Fibroblast of villous mesenchyme (primary cell): ENCODE results near the gene CNIH2. TPM values are rescaled to one million over a fixed set of nuclear protein-coding genes. Genes with fewer than 3 reads are reported as not detected.
A peak's percentile ranks its signal among the peaks of the same experiment; 100 is the strongest.

Source experiments
- DNase-seq: peaks from one replicate; pipeline ENCODE4 v3.0.0-alpha.2; 2010; ENCODE audit warnings: low read depth
- H3K4me3 ChIP-seq: 2 replicates; pipeline ENCODE4 v1.5.1; 2011; ENCODE audit warnings: low read depth, mild to moderate bottlenecking, low read length
- total RNA-seq: library from RNA; depleted of rRNA; stranded (reverse); fragments of >200 nt; gene quantifications from 2 replicates; pipeline ENCODE4 v1.2.3, GENCODE V29; 2012
- TF ChIP-seq, protein P1 (sequence below): IDR thresholded peaks from 2 replicates; pipeline ENCODE4 v1.5.1; 2012; ENCODE audit warnings: low read depth, mild to moderate bottlenecking, low read length; ENCODE audit not compliant: insufficient read depth

The CNIH2 gene
- total RNA-seq, 1 donor: 0.43 TPM

DNA sequence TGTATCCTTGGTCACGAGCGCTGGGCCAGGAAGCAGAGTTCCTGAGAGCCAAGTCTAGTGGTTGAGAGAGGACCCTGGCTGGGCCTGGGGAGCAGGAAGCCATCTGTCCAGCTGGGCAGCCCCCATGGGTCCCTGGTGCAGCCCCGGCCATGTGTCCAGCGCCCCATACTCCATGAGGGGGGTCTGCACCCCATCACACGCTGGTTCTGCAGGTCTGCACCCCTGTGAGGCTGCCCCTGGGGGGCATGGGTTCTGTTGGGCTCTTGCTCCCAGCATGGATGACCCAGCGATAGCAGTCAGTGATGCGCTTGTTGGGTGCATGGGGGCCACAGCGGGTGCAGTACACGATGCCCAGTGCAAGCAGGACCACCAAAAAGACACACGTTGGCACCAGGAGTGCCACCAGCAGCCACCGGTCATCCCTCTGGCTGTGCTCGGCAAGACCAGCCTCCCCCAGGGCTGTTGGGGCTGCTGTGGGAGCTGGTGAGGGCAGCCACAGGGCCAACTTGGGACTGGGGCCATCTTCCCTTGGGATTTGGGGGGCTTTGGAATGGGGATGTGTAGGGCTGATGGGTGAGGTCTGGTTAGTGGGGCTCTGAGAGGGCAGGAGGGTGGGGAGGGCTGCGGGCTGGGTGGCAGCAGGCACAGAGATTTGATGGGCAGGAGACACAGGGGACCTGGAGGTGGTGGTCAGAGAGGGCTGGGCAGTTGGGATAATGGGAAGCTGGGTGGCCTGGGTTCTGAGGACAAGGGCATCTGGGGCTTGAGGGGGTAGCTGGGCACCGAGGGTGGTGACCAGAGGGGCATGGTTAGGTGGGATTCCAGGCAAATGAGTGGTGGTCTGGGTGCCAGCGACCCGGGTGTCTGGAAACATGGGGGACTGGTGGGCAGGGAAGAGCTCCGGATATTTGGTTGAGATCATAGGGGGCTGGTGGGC is 36.9 kb downstream of the CNIH2 start:
- TF ChIP-seq, protein P1, sequence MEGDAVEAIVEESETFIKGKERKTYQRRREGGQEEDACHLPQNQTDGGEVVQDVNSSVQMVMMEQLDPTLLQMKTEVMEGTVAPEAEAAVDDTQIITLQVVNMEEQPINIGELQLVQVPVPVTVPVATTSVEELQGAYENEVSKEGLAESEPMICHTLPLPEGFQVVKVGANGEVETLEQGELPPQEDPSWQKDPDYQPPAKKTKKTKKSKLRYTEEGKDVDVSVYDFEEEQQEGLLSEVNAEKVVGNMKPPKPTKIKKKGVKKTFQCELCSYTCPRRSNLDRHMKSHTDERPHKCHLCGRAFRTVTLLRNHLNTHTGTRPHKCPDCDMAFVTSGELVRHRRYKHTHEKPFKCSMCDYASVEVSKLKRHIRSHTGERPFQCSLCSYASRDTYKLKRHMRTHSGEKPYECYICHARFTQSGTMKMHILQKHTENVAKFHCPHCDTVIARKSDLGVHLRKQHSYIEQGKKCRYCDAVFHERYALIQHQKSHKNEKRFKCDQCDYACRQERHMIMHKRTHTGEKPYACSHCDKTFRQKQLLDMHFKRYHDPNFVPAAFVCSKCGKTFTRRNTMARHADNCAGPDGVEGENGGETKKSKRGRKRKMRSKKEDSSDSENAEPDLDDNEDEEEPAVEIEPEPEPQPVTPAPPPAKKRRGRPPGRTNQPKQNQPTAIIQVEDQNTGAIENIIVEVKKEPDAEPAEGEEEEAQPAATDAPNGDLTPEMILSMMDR: no peak
- DNase-seq: peak; percentile 37
- H3K4me3 ChIP-seq: peak overlapping the region; percentile 91

GRCh38 chr11:66315498-66315885 is 37.5 kb downstream of the CNIH2 start:
- H3K4me3 ChIP-seq: peak overlapping the region; percentile 91
- peak; percentile 40 for DNase-seq
- TF ChIP-seq, protein P1: no peak

DNA sequence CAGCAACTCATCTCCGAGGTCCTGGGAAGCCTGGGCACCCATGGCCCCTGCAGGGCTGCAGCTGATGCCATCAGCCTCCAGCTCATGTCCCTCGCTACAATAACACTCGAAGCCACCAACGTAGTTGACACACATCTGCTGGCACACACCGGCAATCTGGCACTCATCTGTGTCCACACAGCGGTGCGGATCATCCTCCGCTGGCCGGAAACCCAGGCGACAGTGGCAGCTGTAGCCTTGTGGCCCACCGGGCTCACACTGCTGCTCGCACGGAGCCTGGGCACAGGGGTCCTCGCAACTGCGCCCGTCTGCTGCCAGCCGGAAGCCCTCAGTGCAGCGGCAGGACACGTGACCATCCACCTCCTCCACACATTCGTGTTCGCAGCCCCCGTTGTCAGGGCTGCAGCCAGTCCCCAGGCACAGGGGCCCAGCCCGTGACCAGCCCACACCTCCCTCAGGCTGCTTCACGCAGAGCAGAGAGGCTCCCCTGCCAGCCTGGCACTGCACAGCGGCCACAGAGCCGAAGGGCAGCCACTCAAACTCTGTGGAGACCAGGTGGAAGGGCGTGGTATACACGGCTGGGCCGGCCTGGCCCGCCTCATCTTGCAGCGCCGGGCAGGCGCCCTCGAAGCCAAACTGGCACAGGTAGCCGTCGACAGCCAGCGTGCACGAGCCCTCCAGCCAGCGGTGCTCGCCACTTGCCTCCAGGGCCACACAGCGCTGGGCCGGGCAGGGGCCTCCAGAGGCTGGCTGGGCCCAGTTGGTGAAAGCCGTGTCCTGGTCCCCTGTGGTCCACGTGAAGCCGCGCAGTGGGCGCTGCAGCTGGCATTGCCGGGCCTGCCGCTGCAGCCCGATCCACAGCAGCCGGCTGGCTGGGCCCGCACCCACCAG is 38.2 kb downstream of the CNIH2 start:
- TF ChIP-seq, protein P1: no peak
- DNase-seq: peak; percentile 44
- peak overlapping the region; percentile 91 for H3K4me3 ChIP-seq

DNA sequence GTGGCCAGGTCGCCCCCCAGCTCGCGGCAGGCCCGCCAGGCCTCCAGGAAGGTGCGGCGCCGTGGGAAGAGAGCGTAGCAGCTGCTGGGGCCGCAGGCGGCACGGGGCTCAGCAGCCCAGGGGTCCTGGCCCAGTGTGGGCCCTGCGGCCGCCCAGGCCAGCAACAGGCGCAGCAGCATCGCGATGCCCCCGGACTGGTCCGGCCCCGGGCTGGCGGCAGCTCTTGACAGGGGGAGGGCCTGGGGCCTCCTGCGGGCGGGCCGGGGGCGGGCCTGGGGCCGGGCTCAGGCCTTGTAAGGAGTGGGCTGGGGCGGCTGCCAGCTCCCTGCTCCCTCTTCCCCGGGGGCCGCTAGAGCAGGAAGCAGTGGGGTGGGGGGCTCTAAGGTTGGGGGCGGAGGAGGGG is 38.9 kb downstream of the CNIH2 start, which contains the start of gene CD248:
Gene CD248, minus strand, starts transcription at position 196 of the 403 bp plus-strand sequence. Its CDS starts 17 bp downstream, at position 179.
- peak within 1 kb of the TSS; percentile 91 for H3K4me3 ChIP-seq
- TF ChIP-seq, protein P1: no peak
- peak; percentile 92 for DNase-seq

- peak overlapping the region; percentile 34 for H3K4me3 ChIP-seq
Observed at GRCh38 chr11:66317322-66317722, 39.3 kb downstream of the CNIH2 start.

More at GRCh38 chr11:66317322-66317722, 39.3 kb downstream of the CNIH2 start:
- TF ChIP-seq, protein P1: no peak
- DNase-seq: peak; percentile 83
